NOMO-1 treated with dmso at 0.1 percent for 144 hours (cell line): ENCODE measurements around the gene PLXNC1.

Experiments used
- DNase-seq: peaks from one replicate; lab custom pipeline; 2025; ENCODE audit not compliant: unreplicated experiment; lab: John Stamatoyannopoulos, UW

Gene PLXNC1

GRCh38 chr12:94178882-94179281 is 30.5 kb downstream of the PLXNC1 start:
- DNase-seq: peak; percentile 17

- no peak for DNase-seq
Observed at GRCh38 chr12:94179723-94180122, 31.3 kb downstream of the PLXNC1 start.

- peak; percentile 62 for DNase-seq
Observed at GRCh38 chr12:94180558-94181296, 32.4 kb downstream of the PLXNC1 start.

GRCh38 chr12:94182986-94183707 is 34.8 kb downstream of the PLXNC1 start:
- no peak for DNase-seq

GRCh38 chr12:94183708-94184379 is 35.5 kb downstream of the PLXNC1 start:
- DNase-seq: no peak

GRCh38 chr12:94184995-94185719 is 36.8 kb downstream of the PLXNC1 start:
- DNase-seq: no peak

GRCh38 chr12:94185801-94186200 is 37.4 kb downstream of the PLXNC1 start:
- DNase-seq: no peak

GRCh38 chr12:94186278-94187241 is 38.2 kb downstream of the PLXNC1 start:
- DNase-seq: no peak

- DNase-seq: no peak
Observed at GRCh38 chr12:94187361-94187760, 39.0 kb downstream of the PLXNC1 start.

GRCh38 chr12:94190623-94191022 is 42.2 kb downstream of the PLXNC1 start:
- DNase-seq: no peak

GRCh38 chr12:94191023-94191422 is 42.6 kb downstream of the PLXNC1 start:
- no peak for DNase-seq

- DNase-seq: no peak
Observed at GRCh38 chr12:94191811-94192210, 43.4 kb downstream of the PLXNC1 start.

GRCh38 chr12:94192506-94192905 is 44.1 kb downstream of the PLXNC1 start:
- DNase-seq: no peak

GRCh38 chr12:94193168-94193567 is 44.8 kb downstream of the PLXNC1 start:
- no peak for DNase-seq

GRCh38 chr12:94195483-94195882 is 47.1 kb downstream of the PLXNC1 start:
- no peak for DNase-seq

GRCh38 chr12:94198469-94198868 is 50.1 kb downstream of the PLXNC1 start:
- no peak for DNase-seq

GRCh38 chr12:94198872-94199271 is 50.5 kb downstream of the PLXNC1 start:
- DNase-seq: no peak

GRCh38 chr12:94200069-94200468 is 51.7 kb downstream of the PLXNC1 start:
- no peak for DNase-seq

- no peak for DNase-seq
Observed at GRCh38 chr12:94200695-94201094, 52.3 kb downstream of the PLXNC1 start.
